GM18858 (cell line): ENCODE data around the gene TRMT2B.
A peak's percentile ranks its signal among the peaks of the same experiment; 100 is the strongest.
"Not testable (repeated sequence)": the region's sequence is repeated elsewhere in the genome, so short reads cannot be mapped to it uniquely, and the experiment has no call there.

Source experiments
- ATAC-seq: cut with Tn5 transposase; IDR thresholded peaks from one replicate; pipeline ENCODE4 v1.9.1; 2021; ENCODE audit not compliant: unreplicated experiment

TRMT2B gene

DNA sequence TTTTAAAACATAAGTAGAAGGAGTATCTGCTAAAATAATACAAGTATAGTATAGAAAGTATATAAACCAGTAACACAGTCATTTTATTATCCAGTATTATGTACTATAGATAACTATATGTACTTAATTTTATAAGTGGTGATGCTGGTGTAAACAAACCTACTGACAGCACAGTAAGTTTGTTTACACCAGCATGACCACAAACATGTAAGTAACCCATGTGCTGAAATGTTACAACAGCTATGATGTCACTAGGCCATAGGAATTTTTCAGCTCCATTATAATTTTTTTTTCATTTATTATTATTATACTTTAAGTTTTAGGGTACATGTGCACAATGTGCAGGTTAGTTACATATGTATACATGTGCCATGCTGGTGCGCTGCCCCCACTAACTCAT, 39.9 kb downstream of the TRMT2B start:
- not testable (repeated sequence) for ATAC-seq

DNA sequence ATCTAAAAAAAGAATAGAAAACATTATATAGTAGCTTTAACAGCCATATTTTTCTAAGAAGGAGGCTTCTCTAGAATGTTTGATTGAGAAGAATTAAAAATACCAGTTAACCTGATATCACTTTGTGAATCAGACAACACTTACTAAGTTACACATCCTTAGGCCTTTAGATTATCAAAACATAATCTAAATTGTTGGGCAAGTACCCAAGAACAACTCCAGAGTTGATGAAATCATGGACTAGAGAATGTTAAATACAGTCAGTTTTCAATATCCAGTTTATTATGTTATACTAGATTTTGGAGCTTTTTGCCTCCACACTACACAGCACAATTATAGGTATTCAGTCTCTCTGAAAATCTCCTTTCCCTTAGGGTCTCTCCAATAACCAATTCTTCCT, 42.8 kb downstream of the TRMT2B start:
- no peak for ATAC-seq

DNA sequence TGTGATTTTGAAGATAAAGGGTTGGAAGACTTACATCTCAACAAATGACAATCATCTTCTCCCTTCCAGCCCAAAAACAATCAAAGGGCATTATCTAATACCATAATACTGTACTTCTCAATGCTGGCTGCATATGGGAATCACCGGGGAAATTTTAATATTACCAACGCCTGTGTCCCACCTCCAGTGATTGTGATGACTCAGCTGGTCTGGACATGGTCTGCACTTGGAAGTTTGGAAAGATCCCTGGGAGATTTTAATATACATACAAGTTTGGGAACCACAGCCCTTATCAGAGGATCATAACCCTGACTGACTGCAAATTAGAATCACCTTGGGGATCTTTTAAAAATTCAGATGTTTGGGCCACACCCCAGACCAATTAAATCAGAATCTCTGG, 52.5 kb downstream of the TRMT2B start:
- no peak for ATAC-seq

GRCh38 chrX:100995469-100995868, 56.4 kb downstream of the TRMT2B start:
- no peak for ATAC-seq

DNA sequence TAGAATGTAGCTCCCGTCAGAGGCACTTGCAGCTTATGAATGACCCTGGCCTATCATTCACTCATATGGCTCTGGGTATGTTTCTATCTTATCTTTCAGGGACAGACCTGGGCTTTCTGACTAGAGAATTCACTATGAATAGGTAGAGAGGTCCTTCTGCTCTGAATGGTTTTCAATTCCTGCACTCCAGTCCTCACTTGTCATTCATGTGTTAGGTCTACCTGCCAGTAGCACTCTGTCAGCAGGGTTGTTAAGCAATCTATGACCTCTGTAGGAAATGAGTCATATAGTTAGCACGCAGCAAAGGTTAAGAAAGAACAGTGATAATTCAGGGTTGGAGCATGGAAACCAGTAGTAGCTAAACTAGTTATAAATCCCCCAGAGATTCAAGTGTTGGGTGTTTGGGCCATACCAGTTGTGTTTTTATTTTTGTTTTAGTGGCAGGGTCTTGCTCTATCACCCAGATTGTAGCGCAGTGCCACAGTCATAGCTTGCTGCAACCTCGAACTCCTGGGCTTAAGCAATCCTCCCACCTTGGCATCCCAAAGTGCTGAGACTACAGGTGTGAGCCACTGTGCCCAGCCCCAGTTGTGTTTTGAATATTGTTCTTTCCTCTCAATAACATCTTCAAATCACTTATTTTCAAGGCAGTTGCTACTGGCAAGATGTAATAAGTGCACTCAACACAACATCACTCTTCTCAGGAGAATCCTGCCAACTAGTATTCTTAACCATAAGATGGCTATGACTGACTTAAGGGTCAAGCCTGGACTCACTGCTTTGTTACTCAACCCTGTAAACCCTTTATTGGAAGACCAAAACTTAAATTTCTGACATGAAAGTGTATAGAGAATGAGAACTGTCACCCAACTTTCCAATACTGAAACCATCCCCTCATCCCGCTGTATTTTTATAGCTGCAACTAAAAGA, 57.3 kb downstream of the TRMT2B start:
- peak; percentile 91 for ATAC-seq

GRCh38 chrX:100990139-100990538, 61.8 kb downstream of the TRMT2B start:
- ATAC-seq, result no peak

DNA sequence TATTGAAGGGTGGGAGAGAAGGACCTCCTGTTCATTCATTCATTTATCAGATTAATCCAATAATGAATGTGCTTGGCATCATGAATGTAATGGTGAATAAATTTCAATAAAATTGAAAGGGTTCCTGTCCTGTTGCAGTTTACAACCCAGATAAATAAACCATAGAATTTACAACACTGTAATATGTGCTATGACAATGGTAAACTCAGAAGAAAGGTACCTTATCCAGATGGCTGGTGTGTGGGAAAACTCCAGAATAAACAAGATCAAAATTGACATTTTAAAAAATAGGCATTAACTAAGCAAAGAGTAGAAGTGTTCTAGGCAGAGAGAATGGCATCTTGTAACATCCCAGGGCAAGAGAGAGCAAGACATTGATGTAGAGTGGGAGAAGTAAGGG, 67.1 kb downstream of the TRMT2B start:
- no peak for ATAC-seq

GRCh38 chrX:100981498-100981845, 70.4 kb downstream of the TRMT2B start:
- not testable (repeated sequence) for ATAC-seq

DNA sequence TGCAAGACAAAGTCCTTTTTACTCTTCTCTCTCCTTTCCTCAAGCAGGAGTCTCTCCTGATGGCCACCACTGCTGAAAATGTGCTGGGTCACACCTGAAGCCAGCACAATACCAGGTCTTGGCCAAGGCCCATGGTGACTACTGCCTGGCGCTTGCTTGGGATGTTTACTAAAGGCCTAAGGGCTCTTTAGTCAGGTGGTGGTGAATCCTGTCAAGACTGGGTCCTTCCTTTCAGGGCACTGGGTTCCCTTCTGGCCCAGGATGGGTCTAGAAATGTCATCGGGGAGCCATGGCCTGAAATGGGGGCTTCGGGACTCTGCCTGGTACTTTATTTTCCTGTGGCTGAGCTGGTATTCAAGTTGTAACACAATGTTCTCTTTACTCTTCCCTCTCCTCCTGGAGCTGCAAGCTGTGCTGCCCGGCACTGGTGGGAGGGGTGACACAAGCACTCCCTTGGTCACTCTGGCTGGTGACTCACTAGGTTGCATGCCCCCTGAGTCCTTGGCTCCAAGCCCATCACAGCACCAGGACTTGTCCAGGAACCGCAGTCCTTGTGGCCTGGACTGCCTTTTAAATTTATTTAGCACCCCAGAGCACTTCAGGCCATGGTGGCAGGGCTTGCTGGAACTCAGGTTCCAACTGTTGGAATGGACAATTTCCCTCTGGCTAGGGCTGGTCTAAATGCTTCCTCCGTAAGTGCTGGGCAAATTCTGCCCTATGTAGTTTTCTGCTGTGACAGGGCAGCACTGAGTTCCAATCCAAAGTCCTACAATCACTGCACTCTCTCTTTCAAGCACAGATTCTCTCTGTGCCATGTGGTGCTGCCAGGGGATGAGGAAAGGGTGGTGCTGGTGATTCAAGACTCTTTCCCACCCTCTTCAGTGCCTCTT, 71.1 kb downstream of the TRMT2B start:
- no peak for ATAC-seq

DNA sequence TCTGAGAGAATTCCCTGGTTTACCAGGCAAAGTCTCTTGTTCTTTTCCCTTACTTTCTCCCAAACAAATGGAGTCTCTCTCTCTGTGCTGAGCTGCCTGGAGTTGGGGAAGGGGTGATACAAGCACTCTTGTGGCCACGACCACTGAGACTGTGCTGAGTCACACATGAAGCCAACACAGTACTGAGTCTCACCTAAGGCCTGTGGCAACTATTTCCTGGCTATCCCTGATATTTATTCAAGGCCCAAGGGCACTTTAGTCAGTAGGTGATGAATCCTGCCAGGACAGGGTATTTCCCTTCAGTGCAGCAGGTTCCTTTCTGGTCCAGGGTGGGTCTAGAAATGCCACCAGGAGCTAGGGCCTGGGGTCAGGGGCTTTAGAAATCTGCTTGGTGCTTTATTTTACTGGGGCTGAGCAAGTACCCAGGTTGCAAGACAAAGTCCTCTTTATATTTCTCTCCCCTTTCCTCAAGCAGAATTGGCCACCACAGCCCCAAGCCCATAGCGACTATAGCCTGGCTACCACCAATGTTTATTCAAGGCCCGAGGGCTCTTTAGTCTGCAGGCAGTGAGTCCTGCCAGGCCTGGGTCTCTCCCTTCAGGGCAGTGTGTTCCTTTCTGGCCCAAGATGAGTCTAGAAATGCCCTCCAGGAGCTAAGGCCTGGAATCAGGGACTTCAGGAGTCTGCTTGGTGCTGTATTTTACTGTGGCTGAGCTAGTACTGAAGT, 71.9 kb downstream of the TRMT2B start:
- no peak for ATAC-seq

GRCh38 chrX:100976211-100976610, 75.7 kb downstream of the TRMT2B start:
- no peak for ATAC-seq

DNA sequence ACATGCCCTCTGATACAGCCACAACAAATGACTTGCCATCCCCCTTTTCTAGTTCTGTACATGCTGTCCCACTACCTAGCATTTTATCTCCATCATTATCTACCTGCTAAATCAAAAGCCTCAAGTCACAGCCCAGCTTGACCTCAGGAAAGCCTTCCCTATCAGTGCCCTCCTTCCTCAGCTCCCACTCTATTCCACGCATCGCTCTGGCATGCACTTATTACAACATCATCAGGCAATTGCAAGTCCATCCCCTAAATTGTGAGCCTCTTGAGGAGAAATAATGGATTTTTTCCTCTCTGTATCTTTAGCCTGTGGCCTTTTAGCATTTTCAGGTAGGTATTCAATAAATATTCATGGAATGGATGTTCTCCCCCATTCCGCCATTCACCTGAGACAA, 76.7 kb downstream of the TRMT2B start:
- no peak for ATAC-seq

GRCh38 chrX:100973411-100973810, 78.5 kb downstream of the TRMT2B start:
- no peak for ATAC-seq

DNA sequence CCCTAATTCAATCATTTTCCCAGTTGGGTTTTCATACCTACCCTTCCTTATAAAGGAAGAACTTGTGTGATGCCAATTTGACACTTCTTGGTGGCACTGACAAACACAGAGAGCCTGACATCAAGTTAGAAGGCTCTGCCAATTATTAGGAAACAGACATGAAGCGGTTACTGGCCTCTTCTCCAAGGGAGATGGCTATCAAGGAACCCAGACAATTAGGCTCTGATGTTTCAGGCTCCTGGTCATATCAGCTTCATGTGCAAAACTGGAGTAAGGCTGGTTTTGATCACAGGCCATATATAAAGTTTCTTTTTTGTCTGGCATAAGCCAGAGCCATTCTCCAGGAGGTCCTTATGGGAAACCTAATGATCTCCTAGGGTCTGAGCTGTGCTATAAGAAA, 82.0 kb downstream of the TRMT2B start:
- no peak for ATAC-seq

- ATAC-seq, result no peak
Measured at GRCh38 chrX:100969408-100969807, 82.5 kb downstream of the TRMT2B start, which contains the start of gene ARL13A. Gene ARL13A, plus strand, starts transcription at chrX:100969708. Its CDS starts 3,982 bp downstream, at chrX:100973690.

DNA sequence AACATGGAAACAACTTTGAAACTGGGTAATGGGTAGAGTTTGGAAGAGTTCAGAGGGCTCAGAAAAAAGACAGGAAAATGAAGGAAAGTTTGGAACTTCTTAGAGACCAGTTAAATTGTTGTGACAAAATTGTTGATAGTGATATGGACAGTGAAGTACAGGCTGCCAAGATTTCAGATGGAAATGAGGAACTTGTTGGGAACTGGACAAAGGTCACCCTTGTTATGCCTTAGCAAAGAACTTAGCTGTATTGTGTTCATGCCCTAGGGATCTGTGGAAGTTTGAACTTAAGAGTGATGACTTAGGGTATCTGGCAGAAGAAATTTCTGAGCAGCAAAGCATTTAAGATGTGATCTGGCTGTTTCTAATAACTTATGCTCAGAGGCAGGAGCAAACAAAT, 87.5 kb downstream of the TRMT2B start:
- no peak for ATAC-seq

- no peak for ATAC-seq
Measured at GRCh38 chrX:100962811-100963210, 89.1 kb downstream of the TRMT2B start.
